Hematopoietic multipotent progenitor cell treated with erythropoietin and hydrocortisone succinate and interleukin-3 and kit ligand, for 6 days (in vitro differentiated cells): Measurements from ENCODE around the gene SP2.
"Not testable (repeated sequence)": the region's sequence is repeated elsewhere in the genome, so short reads cannot be mapped to it uniquely, and the experiment has no call there.

ENCODE experiments used
- DNase-seq: peaks from one replicate; pipeline ENCODE4 v3.0.0-alpha.2; 2015

Gene SP2

DNA sequence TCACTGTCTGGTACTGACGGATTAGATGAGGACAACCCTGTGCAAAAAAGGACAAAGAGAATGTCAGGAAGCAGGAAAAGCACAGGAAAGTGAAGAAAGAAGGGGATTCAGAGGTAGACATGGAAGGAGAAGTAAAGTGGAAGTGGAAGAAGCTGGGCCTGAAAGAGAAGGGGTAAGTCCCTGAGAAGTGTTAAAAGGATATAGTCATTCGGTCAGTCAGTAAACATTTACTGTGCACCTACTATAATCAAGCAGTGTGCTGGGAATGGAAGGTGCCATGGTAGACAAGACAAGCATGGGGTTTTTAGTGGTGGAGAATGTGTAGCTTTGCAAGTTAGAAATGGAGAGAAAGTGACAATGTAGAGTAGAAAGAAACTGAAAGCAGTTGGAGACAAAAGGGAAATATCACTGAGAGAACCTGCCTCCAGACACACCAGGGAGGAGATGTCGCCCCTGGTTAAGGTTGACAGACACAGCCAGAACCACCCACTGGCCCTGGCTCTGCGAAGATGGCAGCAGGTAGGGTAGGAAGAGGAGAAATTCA is 4.4 kb upstream of the SP2 start:
- DNase-seq, result no peak

DNA sequence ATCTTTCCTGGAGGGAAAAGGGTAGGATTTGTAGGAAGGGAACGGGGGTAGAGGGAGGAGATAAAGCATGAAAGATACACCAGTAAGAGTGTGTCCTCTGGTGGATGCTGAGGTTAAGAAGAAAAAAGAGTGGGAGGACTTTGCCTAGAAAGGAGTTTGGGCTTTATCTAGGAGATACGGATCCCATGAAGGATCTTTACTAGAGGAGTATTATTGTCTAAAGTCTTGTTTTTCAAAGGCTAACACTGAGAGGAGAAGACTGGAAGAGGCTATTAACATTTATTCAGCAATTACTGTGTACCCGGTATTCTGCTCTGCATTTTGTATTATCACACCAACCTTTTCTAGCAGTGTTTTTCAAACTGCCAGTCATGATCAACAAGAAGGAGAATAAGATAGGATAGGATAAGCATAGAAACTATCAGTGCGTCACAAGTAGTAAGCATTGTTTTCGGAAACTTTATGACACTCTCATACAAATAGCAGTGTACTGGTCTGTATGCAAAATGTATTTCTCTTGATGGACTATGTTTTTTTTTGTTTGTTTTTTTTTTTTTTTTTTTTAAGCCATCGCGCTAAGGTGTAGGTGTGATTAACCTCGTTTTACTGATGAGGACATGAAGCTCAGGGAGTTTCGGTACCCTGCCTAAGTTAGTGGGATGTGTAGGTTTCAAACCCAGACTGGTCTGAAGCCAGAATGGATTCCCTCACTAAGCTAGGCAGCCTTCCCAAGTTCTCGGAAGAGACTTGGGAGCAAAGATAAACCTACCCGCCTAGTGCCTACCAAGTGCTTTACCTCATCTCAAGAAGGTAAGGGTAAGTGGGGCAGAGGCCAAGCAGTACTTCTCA is 1.3 kb upstream of the SP2 start:
- peak; percentile 42 for DNase-seq

DNA sequence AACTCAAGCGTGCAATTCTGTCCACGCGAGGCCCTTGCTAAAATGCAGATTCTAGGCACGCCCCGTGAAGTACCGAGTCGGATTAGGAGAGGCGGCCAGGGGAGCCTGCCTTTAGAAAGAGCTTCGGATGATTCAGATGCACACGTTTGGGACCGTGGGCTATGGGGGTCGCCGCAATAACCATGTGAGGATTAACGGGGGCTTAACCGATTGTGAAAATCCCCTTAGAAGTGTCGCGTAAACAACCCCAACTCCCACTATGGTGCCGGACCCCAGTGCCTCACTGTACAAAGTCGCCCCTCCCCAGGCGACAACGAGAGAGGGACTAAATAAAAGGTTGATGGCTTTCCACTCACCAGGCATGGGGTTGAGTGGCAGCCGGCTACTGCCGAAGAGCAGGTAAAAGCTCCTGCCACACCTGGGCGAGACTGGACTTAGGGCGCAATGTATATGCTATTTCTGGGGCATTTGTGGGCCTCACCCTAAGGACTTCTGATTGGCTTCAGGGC is 635 bp upstream of the SP2 start:
- DNase-seq, result peak; percentile 67

DNA sequence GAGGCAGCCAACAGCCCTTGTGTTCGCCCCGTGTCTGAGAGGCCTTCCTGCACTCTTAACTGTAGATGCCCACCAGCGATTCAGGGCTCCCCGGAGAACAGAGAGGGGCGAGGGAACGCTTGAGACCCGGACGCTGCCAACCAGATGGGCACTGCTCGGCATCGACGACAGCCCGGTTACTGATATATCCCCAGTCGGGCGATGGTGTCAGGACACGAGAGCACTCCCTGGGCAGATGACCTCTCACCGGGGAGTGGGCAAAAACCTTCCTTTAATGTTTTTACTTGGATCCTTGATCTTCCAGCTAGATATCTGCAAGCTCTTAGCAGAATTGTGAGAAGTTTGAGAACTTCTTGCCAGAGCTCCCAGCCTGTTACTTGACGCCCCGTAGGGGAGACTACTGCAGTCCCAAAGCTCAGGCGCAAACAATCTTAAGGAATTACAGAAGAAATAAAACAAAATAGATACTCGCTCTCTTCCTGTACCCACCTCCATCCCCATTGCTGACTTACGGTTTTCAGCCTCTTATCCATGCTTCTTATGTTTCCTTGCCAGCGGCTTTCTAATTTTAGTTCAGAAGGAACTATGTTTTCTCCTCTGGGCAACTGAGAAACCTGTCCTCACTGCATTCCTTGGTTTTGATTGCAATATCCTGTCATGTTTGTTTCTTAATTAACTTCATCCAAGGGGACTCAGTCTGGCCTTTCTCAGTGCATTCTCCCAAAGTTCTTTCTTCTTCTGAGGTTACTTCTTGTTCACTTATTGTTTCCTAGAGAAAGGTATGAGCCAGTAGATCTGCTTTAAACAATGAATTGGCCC is 845 bp downstream of the SP2 start:
- no peak for DNase-seq

DNA sequence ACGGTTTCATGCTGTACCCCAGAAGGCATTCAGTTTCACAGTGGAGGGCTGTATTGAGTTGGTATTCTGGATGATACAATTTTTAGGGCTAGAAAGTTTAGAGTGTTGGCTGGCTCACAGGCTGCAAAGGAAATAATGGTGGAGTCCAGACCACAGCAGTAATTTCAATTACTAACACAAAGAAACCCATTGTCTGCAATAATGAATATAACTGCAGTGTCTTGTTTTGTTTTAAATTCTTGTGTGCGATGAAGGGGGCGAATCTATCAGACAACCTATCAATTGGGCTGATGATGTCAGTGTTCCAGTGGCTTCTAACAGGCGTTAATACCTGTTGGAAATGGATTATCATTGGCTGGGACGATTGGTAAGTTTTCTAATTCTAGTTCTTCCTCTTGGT is 1.5 kb downstream of the SP2 start:
- no peak for DNase-seq

DNA sequence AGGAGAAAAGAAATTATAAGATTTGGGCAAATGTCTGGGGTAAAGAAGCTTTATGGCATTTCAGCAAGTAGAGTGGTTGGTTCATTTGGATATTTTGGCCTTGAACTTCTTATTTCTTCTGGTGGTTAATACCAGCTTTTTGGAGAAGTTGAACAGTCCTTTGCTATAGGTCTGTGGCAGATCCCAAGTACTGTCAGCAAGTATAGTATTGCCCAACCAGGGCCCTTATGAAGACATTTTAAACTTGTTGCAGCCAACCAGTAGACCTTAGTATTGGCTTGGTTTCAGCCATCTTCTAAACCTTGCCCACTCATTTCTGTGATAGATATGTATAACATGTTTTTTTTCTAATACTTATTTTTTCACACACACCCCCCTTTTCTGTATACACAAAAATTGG is 2.2 kb downstream of the SP2 start:
- peak; percentile 50 for DNase-seq

DNA sequence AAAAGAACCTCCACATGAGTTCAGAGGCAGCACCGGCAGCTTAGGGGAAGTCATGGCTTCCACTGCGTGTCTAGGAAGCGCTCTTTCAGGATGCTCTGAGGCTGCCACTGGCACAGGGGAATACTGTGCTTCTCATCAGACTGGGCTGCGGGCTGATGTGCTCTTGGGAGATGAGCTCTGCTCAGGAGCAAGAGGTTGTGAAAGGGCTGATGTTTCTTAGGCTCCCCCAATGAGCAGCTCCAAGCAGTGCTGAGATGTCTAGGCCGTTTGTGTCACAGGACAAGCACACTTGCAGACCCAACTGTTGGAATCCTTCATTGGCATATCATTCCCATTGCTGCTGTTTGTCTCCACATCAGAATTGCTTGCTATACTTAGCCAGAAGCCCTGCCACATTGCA is 3.6 kb downstream of the SP2 start:
- no peak for DNase-seq

DNA sequence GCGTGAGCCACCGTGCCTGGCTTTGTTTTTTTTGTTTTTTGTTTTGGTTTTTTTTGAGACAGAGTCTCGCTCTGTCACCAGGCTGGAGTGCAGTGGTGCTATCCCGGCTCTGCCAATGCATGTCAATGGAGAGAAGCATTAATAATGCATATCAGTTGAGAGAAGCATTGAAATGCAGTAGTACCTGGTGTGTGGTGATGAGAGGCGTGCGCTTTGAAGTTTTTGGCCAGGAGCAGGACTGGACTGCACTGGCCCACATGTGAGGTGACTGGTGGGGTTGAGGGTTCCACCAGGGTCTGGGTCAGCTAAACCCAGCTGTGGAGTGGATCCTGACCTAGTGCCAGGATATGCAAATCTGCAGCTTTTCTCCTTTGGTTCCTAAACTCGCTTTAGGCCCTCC is 5.4 kb downstream of the SP2 start:
- no peak for DNase-seq

DNA sequence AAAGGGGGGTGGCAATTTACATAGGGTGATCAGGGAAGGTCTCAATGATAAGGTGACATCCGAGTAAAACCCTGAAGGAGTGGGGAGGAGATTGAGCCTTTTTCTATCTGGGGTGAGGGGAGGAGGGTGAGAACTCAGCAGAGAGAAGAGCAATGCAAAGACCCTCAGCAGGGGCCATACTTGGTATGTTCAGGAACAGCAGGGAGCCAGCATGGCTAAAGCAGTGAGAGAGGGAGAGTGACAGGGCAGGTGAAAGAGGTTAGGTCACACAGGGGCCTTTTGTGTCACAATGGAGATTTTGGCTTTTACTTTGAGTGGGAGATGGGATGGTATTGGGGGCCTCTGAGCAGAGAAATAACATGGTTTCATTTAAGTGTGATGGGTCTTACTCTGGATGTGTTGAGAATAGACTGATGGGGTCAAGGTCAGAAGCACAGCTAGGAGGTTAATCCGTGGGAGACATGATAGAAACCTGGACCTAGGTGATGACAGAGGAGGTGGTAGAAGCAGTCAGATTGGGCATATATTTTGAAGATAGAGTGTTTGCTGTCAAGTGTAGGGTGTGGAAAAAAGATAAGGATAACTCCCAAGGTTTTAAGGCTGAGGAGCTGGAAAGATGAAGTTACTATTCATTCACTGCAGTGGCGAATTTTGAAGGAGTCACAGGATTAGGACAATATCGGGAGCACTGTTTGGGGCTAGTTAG is 6.2 kb downstream of the SP2 start:
- DNase-seq, result no peak

DNA sequence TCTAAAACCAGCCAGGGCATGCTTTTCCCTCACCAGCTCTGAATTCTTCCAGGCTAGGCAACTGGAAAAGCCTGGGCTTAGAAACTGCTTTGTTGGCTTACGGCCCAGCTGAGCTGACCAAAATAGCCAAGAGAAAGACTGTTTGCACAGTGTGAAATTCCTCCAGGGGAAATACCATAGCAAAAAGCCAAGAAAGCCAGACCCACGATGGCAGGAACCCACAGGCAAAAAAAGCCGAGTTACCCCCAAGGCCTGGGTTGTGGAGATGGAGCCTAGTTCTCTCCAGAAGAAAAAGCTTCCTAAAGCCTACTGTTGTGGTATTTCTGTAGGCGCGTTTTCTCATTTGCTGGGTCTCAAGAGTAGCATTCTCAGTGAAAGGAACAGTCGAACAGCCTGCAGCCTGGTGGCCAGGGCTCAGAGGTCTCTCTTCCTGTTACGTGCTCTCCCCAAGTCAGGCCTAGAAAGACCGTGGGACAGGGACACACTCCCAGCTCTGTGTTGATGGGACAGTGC is 9.2 kb downstream of the SP2 start:
- DNase-seq, result no peak

DNA sequence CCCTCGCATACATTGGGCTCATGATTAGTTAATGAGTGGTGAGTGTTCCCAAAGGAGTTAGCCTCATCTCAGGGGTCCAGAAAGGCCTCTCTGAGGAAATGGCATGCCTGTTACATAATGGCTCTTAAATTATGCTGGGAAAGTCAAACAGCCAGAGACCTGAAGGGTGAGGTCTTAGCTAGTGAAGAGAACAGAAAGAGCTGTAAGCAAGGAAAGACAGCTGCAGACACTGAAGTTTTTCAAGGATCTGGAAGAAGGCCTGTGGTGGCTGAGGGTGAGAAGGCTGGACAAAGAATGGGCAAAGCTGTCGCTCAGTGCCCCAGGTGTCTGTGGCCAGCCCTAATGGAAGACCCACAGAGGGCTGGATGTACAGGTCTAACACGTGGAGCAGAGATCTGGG is 10.4 kb downstream of the SP2 start:
- no peak for DNase-seq

DNA sequence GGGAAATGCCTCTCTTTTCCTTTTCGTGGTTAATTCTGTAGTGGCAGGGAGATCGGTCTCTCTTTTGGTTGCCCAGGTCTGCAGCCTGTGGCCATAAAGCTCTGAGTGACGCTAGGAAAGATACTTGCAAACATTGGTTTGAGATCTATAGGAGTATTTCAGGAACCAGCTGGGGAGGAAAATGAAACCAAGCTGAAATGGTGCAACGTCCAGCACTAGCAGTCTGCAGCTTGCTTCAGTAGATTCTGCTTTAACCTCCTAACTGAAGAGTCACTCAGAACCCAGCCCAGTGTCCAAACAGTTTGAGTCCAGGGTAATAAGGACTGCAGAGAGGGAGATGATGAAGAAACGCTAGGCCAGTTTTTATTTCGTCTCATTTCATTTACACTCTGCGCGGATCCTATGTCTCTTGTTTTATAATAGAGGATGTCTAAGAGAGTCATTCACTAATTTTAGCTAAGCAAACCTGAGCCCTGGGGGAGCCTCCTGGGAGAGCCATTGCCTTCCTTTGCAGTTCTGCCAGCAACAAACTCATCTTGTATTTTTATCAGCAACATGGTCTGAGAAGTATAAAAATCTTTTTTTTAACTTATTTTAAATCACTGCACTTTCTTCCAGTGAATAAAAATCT is 12.0 kb downstream of the SP2 start:
- peak; percentile 24 for DNase-seq

DNA sequence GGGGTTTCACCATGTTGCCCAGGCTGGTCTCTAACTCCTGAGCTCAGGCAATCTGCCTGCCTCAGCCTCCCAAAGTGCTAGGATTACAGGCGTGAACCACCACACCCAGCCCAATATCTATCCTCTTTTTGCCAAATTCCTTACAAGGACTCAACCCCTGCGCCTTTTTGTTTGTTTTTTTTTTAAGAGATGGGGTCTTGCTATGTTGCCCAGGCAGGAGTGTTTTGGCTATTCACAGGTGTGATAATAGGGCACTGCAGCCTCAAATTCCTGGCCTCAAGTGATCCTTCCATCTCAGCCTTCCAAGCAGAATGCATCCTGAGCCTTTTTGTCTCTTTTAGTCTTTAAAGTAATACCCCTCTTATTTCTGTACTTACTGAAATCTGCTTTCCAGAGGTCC is 17.0 kb downstream of the SP2 start:
- DNase-seq, result no peak

DNA sequence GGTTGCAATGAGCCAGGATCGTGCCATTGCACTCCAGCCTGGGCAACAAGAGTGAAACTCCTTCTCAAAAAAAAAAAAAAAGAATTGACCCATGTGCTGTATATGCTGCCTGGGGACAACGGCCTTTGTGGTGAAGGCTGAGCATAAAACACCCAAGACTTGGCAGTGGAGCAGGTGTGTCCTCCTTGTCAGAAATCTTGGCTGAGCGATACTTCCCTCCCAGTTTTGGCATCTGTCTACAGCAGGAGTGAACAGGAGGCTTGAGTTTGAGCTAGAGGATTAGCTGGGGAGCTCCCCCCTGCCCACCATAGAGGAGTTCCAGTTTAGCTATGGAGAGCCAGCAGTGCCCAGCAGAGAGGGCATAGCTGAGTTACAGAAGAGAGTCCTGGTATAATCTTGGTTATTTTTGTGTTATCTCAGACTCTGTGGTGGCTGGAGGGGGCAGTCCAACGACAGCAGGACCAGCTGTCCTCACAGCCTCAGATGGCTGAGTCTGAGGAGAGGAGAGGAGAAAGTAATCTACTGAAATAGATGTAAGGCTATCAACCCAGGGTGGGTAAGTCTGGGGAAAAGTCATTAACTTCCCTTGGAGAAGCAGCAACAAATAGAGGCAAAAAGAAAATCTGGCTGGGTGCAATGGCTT is 18.4 kb downstream of the SP2 start:
- peak; percentile 33 for DNase-seq

DNA sequence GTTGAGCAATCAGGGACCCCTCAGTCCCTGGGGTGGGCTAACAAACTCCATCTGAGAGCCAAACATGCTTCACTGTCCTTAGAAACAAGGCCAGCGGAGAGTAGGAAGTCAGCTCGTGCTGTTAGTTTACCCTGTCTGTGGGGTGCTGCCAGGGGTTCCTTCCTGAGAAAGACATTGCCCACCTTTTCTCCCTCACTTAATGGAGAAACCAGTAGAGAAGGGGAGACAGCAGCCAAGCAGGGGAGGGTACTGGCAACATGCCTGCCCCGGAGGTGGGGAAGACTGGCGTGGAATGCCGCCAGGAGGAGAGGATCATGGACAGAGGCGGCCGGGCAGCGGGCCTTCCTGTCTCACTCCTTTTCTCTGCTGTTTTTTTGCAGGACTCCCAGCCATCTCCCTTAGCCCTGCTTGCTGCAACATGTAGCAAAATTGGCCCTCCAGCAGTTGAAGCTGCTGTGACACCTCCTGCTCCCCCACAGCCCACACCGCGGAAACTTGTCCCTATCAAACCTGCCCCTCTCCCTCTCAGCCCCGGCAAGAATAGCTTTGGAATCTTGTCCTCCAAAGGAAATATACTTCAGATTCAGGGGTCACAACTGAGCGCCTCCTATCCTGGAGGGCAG is 19.9 kb downstream of the SP2 start:
- no peak for DNase-seq

DNA sequence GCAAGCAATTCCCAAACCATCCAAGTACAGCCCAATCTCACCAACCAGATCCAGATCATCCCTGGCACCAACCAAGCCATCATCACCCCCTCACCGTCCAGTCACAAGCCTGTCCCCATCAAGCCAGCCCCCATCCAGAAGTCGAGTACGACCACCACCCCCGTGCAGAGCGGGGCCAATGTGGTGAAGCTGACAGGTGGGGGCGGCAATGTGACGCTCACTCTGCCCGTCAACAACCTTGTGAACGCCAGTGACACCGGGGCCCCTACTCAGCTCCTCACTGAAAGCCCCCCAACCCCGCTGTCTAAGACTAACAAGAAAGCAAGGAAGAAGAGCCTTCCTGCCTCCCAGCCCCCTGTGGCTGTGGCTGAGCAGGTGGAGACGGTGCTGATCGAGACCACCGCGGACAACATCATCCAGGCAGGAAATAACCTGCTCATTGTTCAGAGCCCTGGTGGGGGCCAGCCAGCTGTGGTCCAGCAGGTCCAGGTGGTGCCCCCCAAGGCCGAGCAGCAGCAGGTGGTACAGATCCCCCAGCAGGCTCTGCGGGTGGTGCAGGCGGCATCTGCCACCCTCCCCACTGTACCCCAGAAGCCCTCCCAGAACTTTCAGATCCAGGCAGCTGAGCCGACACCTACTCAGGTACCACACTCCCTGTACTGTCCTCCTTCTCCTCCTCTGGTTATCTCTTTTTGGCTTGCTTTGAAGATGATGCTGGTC is 20.6 kb downstream of the SP2 start:
- no peak for DNase-seq

DNA sequence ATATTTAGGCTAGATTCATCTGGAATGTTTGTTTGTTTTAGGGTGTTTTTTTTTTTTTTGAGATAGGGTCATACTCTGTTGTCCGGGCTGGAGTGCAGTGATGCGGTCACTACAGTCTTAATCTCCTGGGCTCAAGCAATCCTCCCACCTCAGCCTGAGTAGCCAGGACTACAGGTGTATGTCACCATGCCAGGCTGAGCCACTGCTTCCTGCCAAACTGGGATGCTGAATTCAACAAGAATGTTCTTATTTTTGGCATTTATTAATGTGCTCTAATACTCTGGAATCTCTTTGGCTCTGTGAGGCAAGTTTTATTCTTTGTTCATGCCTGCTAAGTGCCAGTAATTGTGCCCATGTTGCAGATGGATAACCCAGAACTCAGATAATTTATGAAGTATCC is 21.5 kb downstream of the SP2 start:
- no peak for DNase-seq

DNA sequence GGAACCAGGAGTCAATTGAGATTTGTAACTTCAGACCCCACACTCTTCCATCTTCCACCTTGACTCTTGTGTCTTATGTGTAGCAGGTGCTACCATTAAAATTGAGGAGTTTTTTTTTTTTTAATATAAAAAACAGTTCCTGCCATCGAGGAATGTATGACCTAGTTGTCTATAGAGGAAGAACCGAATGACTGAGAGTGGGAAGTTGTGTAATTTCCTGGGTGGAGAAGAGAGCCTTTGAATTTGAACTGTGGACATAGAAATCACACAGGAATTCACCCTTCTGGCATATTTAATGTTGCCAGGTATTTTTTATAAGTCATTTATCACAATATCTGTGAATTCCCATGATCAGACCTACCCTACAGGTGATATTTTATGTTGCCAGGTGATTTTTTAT is 22.0 kb downstream of the SP2 start:
- DNase-seq, result no peak

DNA sequence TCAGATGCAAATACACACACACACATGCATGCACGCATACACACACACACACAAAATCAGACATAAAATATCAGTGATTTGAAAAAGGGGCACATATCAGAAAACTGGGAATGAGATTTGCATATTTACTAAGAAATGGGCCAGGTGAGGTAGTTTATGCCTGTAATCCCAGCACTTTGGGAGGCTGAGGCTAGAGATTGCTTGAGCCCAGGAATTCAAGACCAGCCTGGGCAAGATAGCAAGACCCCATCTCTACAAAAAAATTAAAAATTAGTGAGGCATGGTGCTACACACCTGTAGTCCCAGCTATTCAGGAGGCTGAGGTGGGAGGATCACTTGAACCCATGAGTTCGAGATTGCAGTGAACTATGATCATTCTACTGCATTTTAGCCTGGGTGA is 23.0 kb downstream of the SP2 start:
- no peak for DNase-seq

DNA sequence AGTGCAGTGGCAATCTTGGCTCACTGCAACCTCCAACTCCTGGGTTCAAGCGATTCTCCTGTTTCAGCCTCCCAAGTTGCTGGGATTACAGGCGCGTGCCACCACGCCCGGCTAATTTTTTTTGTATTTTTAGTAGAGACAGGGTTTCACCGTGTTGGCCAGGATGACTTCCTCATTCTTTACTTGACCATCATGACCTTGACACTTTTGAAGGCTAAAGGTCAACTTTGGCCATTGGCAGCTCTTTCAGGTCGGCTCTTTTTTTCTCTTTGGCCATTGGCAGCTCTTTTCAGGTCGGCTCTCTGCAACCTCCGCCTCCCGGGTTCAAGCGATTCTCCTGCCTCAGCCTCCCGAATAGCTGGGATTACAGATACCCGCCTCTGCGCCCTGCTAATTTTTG is 23.9 kb downstream of the SP2 start:
- DNase-seq, result not testable (repeated sequence)
